Neural cell (in vitro differentiated cells): ENCODE results near the gene CCL15. TPM values are rescaled to one million over a fixed set of nuclear protein-coding genes. Genes with fewer than 3 reads are reported as not detected.

Source experiments
- H2AFZ ChIP-seq: fragments of 200-600, 300-800 bp; sonication (generic), shearing (Covaris generic); 2 replicates; pipeline ENCODE4 v1.6.0; 2014; ENCODE audit warnings: low read depth, mild to moderate bottlenecking, antibody characterized with exemption, low read length, moderate library complexity
- H3F3A ChIP-seq: fragments of 200-600 bp; shearing (Covaris generic); 2 replicates; pipeline ENCODE4 v1.6.1; 2016; ENCODE audit warnings: mild to moderate bottlenecking, moderate library complexity, mixed read lengths, antibody characterized with exemption, low read length; ENCODE audit not compliant: insufficient read depth, poor library complexity, severe bottlenecking
- H3K27ac ChIP-seq: fragments of 200-600, 300-800 bp; sonication (generic), shearing (Covaris generic); 2 replicates; pipeline ENCODE4 v1.5.1; 2014; ENCODE audit warnings: mild to moderate bottlenecking, low read length, moderate library complexity
- H3K27me3 ChIP-seq: fragments of 300-800, 200-600 bp; sonication (generic), shearing (Covaris generic); 2 replicates; pipeline ENCODE4 v1.6.0; 2014; ENCODE audit warnings: mild to moderate bottlenecking, low read depth, low read length, moderate library complexity; ENCODE audit not compliant: insufficient read depth
- H3K36me3 ChIP-seq: fragments of 300-800, 200-600 bp; sonication (generic), shearing (Covaris generic); 2 replicates; pipeline ENCODE4 v1.5.1; 2014; ENCODE audit warnings: mild to moderate bottlenecking, antibody characterized with exemption, low read length, moderate library complexity; ENCODE audit not compliant: insufficient read depth
- H3K4me2 ChIP-seq: fragments of 300-800, 200-600 bp; sonication (generic), shearing (Covaris generic); 2 replicates; pipeline ENCODE4 v1.6.0; 2014; ENCODE audit warnings: mild to moderate bottlenecking, low read length
- H3K4me3 ChIP-seq: fragments of 300-800, 200-600 bp; sonication (generic), shearing (Covaris generic); 2 replicates; pipeline ENCODE4 v1.5.1; 2014; ENCODE audit warnings: mild to moderate bottlenecking, low read length, moderate library complexity
- H3K79me2 ChIP-seq: fragments of 200-600 bp; shearing (Covaris generic); replicated peaks from 2 replicates; pipeline ENCODE4 v1.6.0; 2014; ENCODE audit warnings: mild to moderate bottlenecking, low read length, moderate library complexity; ENCODE audit not compliant: insufficient read depth
- H3K9ac ChIP-seq: fragments of 300-800, 200-600 bp; sonication (generic), shearing (Covaris generic); 2 replicates; pipeline ENCODE4 v1.6.1; 2016; ENCODE audit warnings: mild to moderate bottlenecking, low read length, mixed read lengths
- H3K9me2 ChIP-seq: fragments of 200-600 bp; shearing (Covaris generic); 2 replicates; pipeline ENCODE4 v1.6.1; 2016; ENCODE audit warnings: mild to moderate bottlenecking, low read length, mixed read lengths; ENCODE audit not compliant: insufficient read depth
- H3K9me3 ChIP-seq: fragments of 200-600, 300-800 bp; sonication (generic), shearing (Covaris generic); 2 replicates; pipeline ENCODE4 v1.6.1; 2016; ENCODE audit warnings: mild to moderate bottlenecking, mixed run types, low read length, moderate library complexity, mixed read lengths
- H4K20me1 ChIP-seq: fragments of 200-600 bp; shearing (Covaris generic); 2 replicates; pipeline ENCODE4 v1.6.1; 2016; ENCODE audit warnings: mild to moderate bottlenecking, mixed run types; ENCODE audit not compliant: insufficient read depth
- EP300 ChIP-seq: fragments of 450-650 bp; conservative IDR thresholded peaks from 2 replicates; pipeline ENCODE4 v1.6.1; 2014; ENCODE audit warnings: antibody characterized with exemption, mild to moderate bottlenecking, moderate library complexity; ENCODE audit not compliant: poor library complexity, severe bottlenecking
- EZH2 ChIP-seq: fragments of 200-600, 300-800 bp; shearing (Covaris generic), sonication (generic); IDR thresholded peaks from 2 replicates; pipeline ENCODE4 v1.6.1; 2014; ENCODE audit warnings: antibody characterized with exemption, low read length, borderline replicate concordance, mild to moderate bottlenecking; ENCODE audit not compliant: insufficient read depth, poor library complexity, severe bottlenecking
- MXI1 ChIP-seq: fragments of 450-650 bp; conservative IDR thresholded peaks from 2 replicates; pipeline ENCODE4 v1.6.1; 2014; ENCODE audit warnings: antibody characterized with exemption, mild to moderate bottlenecking; ENCODE audit not compliant: poor library complexity, severe bottlenecking
- POLR2AphosphoS5 ChIP-seq: IDR thresholded peaks from 2 replicates; pipeline ENCODE4 v1.6.1; 2012
- RAD21 ChIP-seq: fragments of 450-650 bp; conservative IDR thresholded peaks from 2 replicates; pipeline ENCODE4 v1.6.1; 2014; ENCODE audit warnings: antibody characterized with exemption, mild to moderate bottlenecking, moderate library complexity
- SMC3 ChIP-seq: fragments of 450-650 bp; conservative IDR thresholded peaks from 2 replicates; pipeline ENCODE4 v1.6.1; 2014; ENCODE audit warnings: antibody characterized with exemption, mild to moderate bottlenecking, moderate library complexity; ENCODE audit not compliant: poor library complexity
- TAF1 ChIP-seq: IDR thresholded peaks from 2 replicates; pipeline ENCODE4 v1.6.1; 2012; ENCODE audit warnings: low read depth
- polyA plus RNA-seq: library from polyadenylated mRNA; depleted of rRNA; stranded (reverse); fragments of >200 nt; gene quantifications from 2 replicates; pipeline ENCODE4 v1.2.3, GENCODE V29; 2014
- TF ChIP-seq, protein P1 (sequence below): IDR thresholded peaks from 2 replicates; pipeline ENCODE4 v1.6.1; 2012; ENCODE audit warnings: borderline replicate concordance
- TF ChIP-seq, protein P2 (sequence below): fragments of 450-650 bp; IDR thresholded peaks from 2 replicates; pipeline ENCODE4 v1.5.1; 2014; ENCODE audit warnings: antibody characterized with exemption, mild to moderate bottlenecking, moderate library complexity; ENCODE audit not compliant: poor library complexity, severe bottlenecking

Gene CCL15
- polyA plus RNA-seq, 1 donor from 2014 or later = not detected

DNA sequence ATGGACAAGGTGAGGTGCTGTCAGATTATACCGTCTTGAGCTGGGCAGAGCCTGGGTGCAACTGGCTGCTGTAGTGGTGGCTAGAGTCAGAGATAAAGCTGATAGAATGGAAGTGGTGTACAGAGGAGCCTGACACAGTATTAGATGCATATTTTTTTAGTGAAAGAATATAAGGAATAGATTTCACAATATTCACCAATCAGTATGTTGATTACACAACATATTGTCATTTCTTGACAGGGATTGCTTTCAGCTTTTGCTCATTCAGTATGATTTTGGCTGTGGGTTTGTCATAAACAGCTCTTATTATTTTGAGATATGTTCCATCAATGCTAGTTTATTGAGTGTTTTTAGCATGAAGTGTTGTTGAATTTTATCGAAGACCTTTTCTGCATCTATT lies 18.1 kb upstream of the CCL15 start:
- Histone ChIP-seq H3K79me2 (no peaks in the 10 kb centered on the region), H3F3A (no peaks in the 10 kb centered on the region), H3K9me3 (no peaks in the 10 kb centered on the region), H4K20me1 (no peaks in the 10 kb centered on the region), H3K9me2 (no peaks in the 10 kb centered on the region), H3K4me2 (no peak overlapping the region), H3K27ac (no peak overlapping the region), H3K27me3 (no peaks in the 10 kb centered on the region), H3K9ac (no peak overlapping the region), H3K36me3 (no peaks in the 10 kb centered on the region), H3K4me3 (no peak overlapping the region), H2AFZ (no peak overlapping the region)
- no peak for TF ChIP-seq TAF1
- TF ChIP-seq EZH2 = no peak
- TF ChIP-seq, protein P1, sequence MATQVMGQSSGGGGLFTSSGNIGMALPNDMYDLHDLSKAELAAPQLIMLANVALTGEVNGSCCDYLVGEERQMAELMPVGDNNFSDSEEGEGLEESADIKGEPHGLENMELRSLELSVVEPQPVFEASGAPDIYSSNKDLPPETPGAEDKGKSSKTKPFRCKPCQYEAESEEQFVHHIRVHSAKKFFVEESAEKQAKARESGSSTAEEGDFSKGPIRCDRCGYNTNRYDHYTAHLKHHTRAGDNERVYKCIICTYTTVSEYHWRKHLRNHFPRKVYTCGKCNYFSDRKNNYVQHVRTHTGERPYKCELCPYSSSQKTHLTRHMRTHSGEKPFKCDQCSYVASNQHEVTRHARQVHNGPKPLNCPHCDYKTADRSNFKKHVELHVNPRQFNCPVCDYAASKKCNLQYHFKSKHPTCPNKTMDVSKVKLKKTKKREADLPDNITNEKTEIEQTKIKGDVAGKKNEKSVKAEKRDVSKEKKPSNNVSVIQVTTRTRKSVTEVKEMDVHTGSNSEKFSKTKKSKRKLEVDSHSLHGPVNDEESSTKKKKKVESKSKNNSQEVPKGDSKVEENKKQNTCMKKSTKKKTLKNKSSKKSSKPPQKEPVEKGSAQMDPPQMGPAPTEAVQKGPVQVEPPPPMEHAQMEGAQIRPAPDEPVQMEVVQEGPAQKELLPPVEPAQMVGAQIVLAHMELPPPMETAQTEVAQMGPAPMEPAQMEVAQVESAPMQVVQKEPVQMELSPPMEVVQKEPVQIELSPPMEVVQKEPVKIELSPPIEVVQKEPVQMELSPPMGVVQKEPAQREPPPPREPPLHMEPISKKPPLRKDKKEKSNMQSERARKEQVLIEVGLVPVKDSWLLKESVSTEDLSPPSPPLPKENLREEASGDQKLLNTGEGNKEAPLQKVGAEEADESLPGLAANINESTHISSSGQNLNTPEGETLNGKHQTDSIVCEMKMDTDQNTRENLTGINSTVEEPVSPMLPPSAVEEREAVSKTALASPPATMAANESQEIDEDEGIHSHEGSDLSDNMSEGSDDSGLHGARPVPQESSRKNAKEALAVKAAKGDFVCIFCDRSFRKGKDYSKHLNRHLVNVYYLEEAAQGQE = no peak
- no peak for TF ChIP-seq RAD21
- TF ChIP-seq, protein P2, sequence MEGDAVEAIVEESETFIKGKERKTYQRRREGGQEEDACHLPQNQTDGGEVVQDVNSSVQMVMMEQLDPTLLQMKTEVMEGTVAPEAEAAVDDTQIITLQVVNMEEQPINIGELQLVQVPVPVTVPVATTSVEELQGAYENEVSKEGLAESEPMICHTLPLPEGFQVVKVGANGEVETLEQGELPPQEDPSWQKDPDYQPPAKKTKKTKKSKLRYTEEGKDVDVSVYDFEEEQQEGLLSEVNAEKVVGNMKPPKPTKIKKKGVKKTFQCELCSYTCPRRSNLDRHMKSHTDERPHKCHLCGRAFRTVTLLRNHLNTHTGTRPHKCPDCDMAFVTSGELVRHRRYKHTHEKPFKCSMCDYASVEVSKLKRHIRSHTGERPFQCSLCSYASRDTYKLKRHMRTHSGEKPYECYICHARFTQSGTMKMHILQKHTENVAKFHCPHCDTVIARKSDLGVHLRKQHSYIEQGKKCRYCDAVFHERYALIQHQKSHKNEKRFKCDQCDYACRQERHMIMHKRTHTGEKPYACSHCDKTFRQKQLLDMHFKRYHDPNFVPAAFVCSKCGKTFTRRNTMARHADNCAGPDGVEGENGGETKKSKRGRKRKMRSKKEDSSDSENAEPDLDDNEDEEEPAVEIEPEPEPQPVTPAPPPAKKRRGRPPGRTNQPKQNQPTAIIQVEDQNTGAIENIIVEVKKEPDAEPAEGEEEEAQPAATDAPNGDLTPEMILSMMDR = no peak
- no peak for TF ChIP-seq SMC3
- no peak for TF ChIP-seq POLR2AphosphoS5
- no peak for TF ChIP-seq EP300
- no peak for TF ChIP-seq MXI1

DNA sequence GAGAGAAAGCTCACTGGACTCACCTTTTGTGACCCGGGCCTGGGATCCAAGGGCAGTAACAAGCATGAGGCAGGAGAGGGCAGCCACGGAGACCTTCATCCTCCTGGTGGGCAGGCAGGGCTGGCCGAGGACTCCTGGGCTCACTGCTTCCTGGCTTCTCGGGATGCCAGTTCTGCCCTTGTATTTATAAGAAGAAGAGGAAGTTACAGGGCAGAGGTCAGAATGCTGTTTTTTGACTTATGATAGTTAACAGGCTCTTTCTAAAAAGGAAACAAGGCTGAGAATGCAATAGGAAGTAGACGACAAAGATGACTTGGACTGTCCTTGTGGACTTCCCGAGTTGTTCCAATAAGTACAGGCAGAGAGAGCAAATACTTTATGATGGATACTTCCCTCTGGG lies 16.4 kb upstream of the CCL15 start, which contains the start of gene CCL23:
TSS of gene CCL23 (minus strand) at position 174 of the 400 bp plus-strand sequence. CDS start at position 99, 75 bp downstream.
- H3K9me3 ChIP-seq = no peaks in the 10 kb centered on the region
- H3K36me3 ChIP-seq = no peaks in the 10 kb centered on the region
- no peaks in the 10 kb centered on the region for H3K9me2 ChIP-seq
- H3K27ac ChIP-seq = no peak within 1 kb of the TSS
- TF ChIP-seq, protein P1 = no peak
- TF ChIP-seq RAD21 = no peak
- TF ChIP-seq MXI1 = no peak
- TF ChIP-seq, protein P2 = no peak
- no peak within 1 kb of the TSS for H2AFZ ChIP-seq
- no peaks in the 10 kb centered on the region for H4K20me1 ChIP-seq
- no peaks in the 10 kb centered on the region for H3K79me2 ChIP-seq
- H3K9ac ChIP-seq = no peak within 1 kb of the TSS
- no peak within 1 kb of the TSS for H3K4me3 ChIP-seq
- H3K4me2 ChIP-seq = no peak within 1 kb of the TSS
- H3K27me3 ChIP-seq = no peaks in the 10 kb centered on the region
- H3F3A ChIP-seq = no peaks in the 10 kb centered on the region
